ENCODE results near the gene PSD2. TPM values are rescaled to one million over a fixed set of nuclear protein-coding genes. Genes with fewer than 3 reads are reported as not detected.

PSD2 gene
- total RNA-seq, 1 experiment from 2014 or later, result 0.12 TPM

Small RNA genes within 50 kb of the gene (small RNA-seq; reads per million reads assigned to genes)
- gene AC008667.4, result 0 reads per million in 2 experiments

Other genes with a start within 250 kb of the PSD2 start
- 126 and 143 TPM in 2 replicates for gene UBE2D2, start 234.5 kb upstream of the PSD2 start, total RNA-seq (2014; rRNA removed; shearing (Covaris generic))
- 11.4 and 13.2 TPM in 2 replicates for gene CXXC5, start 147.5 kb upstream of the PSD2 start, total RNA-seq (2014; rRNA removed; shearing (Covaris generic))
- gene NRG2, start 247.5 kb downstream of the PSD2 start, total RNA-seq (2014; rRNA removed; shearing (Covaris generic)), result 3.0 and 3.9 TPM in 2 replicates

Data from NCI-H460 (cell line).